ENCODE results near the gene TMEM62. TPM values are rescaled to one million over a fixed set of nuclear protein-coding genes. Genes with fewer than 3 reads are reported as not detected.
A peak's percentile ranks its signal among the peaks of the same experiment; 100 is the strongest.

The TMEM62 gene
- total and polyA plus RNA-seq, 9 of the 15 experiments (the other 6 are each of a cell fraction or from before 2014, with no cell fraction given) = 4.4 to 16.6 (median 11.1) TPM

GRCh38 chr15:43185157-43186002 is 52.0 kb downstream of the TMEM62 start, which contains the start of gene CCNDBP1 (continued):
- TF ChIP-seq ZNF512 (tag; IDR thresholded peaks at IDR 0.05) (no peak), ZFPM2 (CRISPR knock-in tag; IDR thresholded peaks at IDR 0.05) (no peak), MLLT1 (IDR thresholded peaks at IDR 0.05) (peak in 1 of 2 experiments; percentile 59; a peak in 1 of 4 replicates), HMG20A (CRISPR knock-in tag; conservative IDR thresholded peaks at IDR 0.05) (no peak), NCOA1 (IDR thresholded peaks at IDR 0.05; ENCODE audit: low read depth) (peak; percentile 42; the same call in 1 of the 2 replicates), ESRRB (CRISPR knock-in tag; IDR thresholded peaks at IDR 0.05; ENCODE audit: borderline replicate concordance) (no peak), SFPQ (IDR thresholded peaks at IDR 0.05; ENCODE audit: low read depth, low read length) (no peak), ZZZ3 (IDR thresholded peaks at IDR 0.05) (no peak), ZNF282 (CRISPR knock-in tag; IDR thresholded peaks at IDR 0.05) (0 out of 2 replicates have a peak, but pooled peaks have one; percentile 81), KLF16 (IDR thresholded peaks at IDR 0.05) (no peak), CREBBP (IDR thresholded peaks at IDR 0.05; ENCODE audit: low read depth, low read length) (no peak), BRF1 (IDR thresholded peaks at IDR 0.05; ENCODE audit: borderline replicate concordance, extremely low read depth, insufficient read length) (no peak), NFE2L1 (tag; IDR thresholded peaks at IDR 0.05; ENCODE audit: borderline replicate concordance, low read depth) (no peak)
- TF ChIP-seq, protein P1, sequence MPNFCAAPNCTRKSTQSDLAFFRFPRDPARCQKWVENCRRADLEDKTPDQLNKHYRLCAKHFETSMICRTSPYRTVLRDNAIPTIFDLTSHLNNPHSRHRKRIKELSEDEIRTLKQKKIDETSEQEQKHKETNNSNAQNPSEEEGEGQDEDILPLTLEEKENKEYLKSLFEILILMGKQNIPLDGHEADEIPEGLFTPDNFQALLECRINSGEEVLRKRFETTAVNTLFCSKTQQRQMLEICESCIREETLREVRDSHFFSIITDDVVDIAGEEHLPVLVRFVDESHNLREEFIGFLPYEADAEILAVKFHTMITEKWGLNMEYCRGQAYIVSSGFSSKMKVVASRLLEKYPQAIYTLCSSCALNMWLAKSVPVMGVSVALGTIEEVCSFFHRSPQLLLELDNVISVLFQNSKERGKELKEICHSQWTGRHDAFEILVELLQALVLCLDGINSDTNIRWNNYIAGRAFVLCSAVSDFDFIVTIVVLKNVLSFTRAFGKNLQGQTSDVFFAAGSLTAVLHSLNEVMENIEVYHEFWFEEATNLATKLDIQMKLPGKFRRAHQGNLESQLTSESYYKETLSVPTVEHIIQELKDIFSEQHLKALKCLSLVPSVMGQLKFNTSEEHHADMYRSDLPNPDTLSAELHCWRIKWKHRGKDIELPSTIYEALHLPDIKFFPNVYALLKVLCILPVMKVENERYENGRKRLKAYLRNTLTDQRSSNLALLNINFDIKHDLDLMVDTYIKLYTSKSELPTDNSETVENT (CRISPR knock-in tag; IDR thresholded peaks at IDR 0.05) = peak; percentile 76; the same call in 1 of the 2 replicates
- TF ChIP-seq, protein P2, sequence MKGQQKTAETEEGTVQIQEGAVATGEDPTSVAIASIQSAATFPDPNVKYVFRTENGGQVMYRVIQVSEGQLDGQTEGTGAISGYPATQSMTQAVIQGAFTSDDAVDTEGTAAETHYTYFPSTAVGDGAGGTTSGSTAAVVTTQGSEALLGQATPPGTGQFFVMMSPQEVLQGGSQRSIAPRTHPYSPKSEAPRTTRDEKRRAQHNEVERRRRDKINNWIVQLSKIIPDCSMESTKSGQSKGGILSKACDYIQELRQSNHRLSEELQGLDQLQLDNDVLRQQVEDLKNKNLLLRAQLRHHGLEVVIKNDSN (CRISPR knock-in tag; IDR thresholded peaks at IDR 0.05) = peak; percentile 61
- TF ChIP-seq, protein P3, sequence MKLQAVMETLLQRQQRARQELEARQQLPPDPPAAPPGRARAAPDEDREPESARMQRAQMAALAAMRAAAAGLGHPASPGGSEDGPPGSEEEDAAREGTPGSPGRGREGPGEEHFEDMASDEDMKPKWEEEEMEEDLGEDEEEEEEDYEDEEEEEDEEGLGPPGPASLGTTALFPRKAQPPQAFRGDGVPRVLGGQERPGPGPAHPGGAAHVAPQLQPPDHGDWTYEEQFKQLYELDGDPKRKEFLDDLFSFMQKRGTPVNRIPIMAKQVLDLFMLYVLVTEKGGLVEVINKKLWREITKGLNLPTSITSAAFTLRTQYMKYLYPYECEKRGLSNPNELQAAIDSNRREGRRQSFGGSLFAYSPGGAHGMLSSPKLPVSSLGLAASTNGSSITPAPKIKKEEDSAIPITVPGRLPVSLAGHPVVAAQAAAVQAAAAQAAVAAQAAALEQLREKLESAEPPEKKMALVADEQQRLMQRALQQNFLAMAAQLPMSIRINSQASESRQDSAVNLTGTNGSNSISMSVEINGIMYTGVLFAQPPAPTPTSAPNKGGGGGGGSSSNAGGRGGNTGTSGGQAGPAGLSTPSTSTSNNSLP (IDR thresholded peaks at IDR 0.05; ENCODE audit: borderline replicate concordance, low read depth, low read length) = no peak

All from K562 (cell line).